Measurements from ENCODE around the gene RAB40A.
A peak's percentile ranks its signal among the peaks of the same experiment; 100 is the strongest.

The RAB40A gene

GRCh38 chrX:103460001-103460755 is 59.1 kb downstream of the RAB40A start:
- peak; percentile 19 for DNase-seq

DNA sequence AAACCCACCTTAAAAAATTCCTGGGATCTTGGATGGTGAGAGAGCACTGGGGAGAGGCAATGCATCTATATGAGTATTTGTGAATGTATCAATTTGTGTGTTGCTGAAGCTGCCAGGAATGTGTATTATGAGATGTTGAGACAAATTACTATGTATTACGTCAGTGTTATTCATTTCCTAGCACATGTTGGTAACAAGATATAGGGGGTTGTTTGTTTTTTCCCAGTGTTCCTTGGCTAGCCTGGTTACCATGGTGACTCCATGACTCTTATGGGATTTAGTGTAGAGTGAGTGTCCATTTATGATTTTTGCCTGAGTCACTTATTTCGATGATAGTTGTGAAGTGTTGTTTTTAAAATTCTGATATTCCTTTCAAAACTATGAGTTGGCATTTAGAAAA is 65.6 kb downstream of the RAB40A start:
- no peak for DNase-seq

Data from CD4-positive, alpha-beta T cell treated with Interleukin-17A for 4 hours (primary cell).